Kidney capillary endothelial cell (primary cell): ENCODE results near the gene TMEM145.

ENCODE experiments used
- DNase-seq: peaks from one replicate; pipeline ENCODE4 v3.0.0-alpha.2; 2018; ENCODE audit warnings: low spot score

The TMEM145 gene

GRCh38 chr19:42362891-42363440 is 49.9 kb downstream of the TMEM145 start:
- DNase-seq = no peak

- no peak for DNase-seq
Observed at GRCh38 chr19:42363614-42364346, 50.7 kb downstream of the TMEM145 start.

DNA sequence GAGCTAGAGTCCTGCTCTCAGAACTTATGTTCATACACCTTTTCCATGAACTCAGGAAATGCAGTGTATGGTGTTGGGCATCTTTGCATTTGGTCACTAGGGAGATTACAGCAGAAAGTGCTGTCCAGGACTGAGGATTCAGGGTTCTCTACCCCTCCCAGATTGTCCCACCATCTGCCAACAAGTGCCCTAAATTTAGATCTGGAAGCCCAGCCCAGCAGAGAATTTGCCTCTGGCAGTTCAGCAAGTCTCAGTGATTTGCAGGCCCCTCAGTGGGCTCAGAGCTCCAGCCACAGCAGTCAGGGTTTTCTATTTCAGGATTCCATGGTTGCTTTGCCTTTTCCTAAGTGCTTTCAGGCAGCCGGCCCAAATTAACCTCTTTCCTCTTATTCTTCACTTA is 53.6 kb downstream of the TMEM145 start:
- no peak for DNase-seq

- no peak for DNase-seq
Observed at GRCh38 chr19:42367929-42368328, 54.8 kb downstream of the TMEM145 start.

DNA sequence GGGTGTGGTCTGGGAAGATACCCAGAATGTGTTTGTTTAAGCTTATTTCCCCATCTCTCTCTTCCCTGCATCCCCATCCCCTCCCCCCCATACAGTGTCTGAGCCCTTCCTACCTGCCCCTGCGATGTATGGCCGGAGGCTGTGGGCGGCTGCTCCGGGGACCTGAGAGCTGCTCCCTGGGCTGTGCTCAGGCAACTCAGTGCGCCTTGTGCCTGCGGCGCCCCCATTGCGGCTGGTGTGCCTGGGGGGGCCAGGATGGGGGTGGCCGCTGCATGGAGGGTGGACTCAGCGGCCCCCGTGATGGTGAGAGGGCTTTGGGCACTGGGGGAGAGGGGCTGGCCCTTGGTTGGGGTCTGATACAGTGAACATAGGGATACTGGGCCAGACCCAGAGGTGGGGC is 55.3 kb downstream of the TMEM145 start:
- no peak for DNase-seq

GRCh38 chr19:42368765-42369164 is 55.7 kb downstream of the TMEM145 start:
- no peak for DNase-seq

GRCh38 chr19:42369433-42370067 is 56.4 kb downstream of the TMEM145 start:
- no peak for DNase-seq

GRCh38 chr19:42370068-42370520 is 57.0 kb downstream of the TMEM145 start:
- DNase-seq = no peak

DNA sequence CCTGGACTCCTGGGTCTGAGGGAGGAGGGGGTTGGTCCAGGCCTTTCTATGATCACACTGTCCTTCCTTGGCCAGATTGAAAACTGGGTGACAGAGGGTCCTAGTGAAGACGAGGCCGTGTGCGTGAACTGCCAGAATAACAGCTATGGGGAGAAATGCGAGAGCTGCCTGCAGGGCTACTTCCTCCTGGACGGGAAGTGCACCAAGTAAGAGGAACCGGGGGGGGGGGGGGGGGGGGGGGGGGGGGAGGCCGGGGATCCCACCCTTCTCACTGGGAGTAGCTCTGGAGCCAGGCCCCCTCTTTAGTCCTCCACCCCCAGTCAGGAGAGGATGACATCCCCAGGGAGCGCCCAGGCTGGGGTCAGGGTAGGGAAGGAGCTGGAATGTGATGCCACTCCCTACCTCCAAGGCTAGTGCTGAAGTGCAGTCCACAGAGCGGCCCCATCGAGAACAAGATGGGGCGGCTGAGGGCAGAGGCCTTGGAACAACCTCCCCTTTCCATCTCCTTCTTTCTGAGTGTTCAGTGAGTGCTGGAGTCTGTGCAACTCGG is 57.6 kb downstream of the TMEM145 start:
- DNase-seq = no peak
